Naive thymus-derived CD4-positive, alpha-beta T cell (primary cell): ENCODE data around the gene MAGI2. TPM values are rescaled to one million over a fixed set of nuclear protein-coding genes. Genes with fewer than 3 reads are reported as not detected.

Experiments
- ATAC-seq: fragments of 150-1000 bp; cut with Tn5 transposase; 2 replicates; pipeline ENCODE4 v1.10.0; 2021; ENCODE audit warnings: mild to moderate bottlenecking, moderate library complexity
- CTCF ChIA-PET: fragments of 350-600 bp; sonication (Branson Sonifier 250); formaldehyde crosslinking; loops from one replicate; lab custom pipeline; 2021; ENCODE audit warnings: antibody characterized with exemption; lab: Charles Lee
- POLR2A ChIA-PET: fragments of 350-600 bp; sonication (Branson Sonifier 250); formaldehyde crosslinking; loops from one replicate; lab custom pipeline; 2021; ENCODE audit warnings: antibody characterized with exemption, inconsistent platforms; lab: Charles Lee
- DNase-seq, 9 donors: peaks; one replicate each; pipeline versions ENCODE4 v3.0.0 to v3.0.0-alpha.2; 2020 to 2022; ENCODE audit warnings: mixed read lengths in 1 of 9
- H3K27ac ChIP-seq: one replicate; pipeline ENCODE4 v1.7.0; 2013; ENCODE audit warnings: mild to moderate bottlenecking, low read depth, low read length, moderate library complexity
- H3K27me3 ChIP-seq, 2 donors: one replicate each; pipeline ENCODE4 v1.7.0; 2013; ENCODE audit warnings: low read length in 2 of 2, mild to moderate bottlenecking in 2 of 2, moderate library complexity in 2 of 2; ENCODE audit not compliant: control insufficient read depth in 2 of 2, insufficient read depth in 2 of 2
- H3K36me3 ChIP-seq, 3 experiments: 1 replicate in 2 of 3; 2 replicates in 1 of 3; pipeline ENCODE4 v1.7.0; 2013; ENCODE audit warnings: low read length in 3 of 3, mild to moderate bottlenecking in 3 of 3, moderate library complexity in 1 of 3; ENCODE audit not compliant: insufficient read depth in 3 of 3, control insufficient read depth in 2 of 3
- H3K4me1 ChIP-seq, 2 donors: one replicate each; pipeline ENCODE4 v1.7.0; 2013; ENCODE audit warnings: low read length in 2 of 2, mild to moderate bottlenecking in 2 of 2, moderate library complexity in 1 of 2; ENCODE audit not compliant: control insufficient read depth in 2 of 2, insufficient read depth in 2 of 2
- H3K4me3 ChIP-seq: 2 replicates; pipeline ENCODE4 v1.7.0; 2013; ENCODE audit warnings: mild to moderate bottlenecking, low read length
- H3K9me3 ChIP-seq, 3 experiments: 1 replicate in 2 of 3; 2 replicates in 1 of 3; pipeline ENCODE4 v1.7.0; 2013; ENCODE audit warnings: low read length in 3 of 3; ENCODE audit not compliant: control insufficient read depth in 2 of 3
- H3K27ac Mint-ChIP-seq, 9 donors: one replicate each; pipeline ENCODE4 v1.8.0; 2020 to 2022; ENCODE audit warnings: mixed read lengths in 9 of 9, mild to moderate bottlenecking in 8 of 9, moderate library complexity in 5 of 9, inconsistent platforms in 2 of 9
- H3K27me3 Mint-ChIP-seq, 5 donors: one replicate each; pipeline ENCODE4 v1.8.0; 2021 to 2022; ENCODE audit warnings: mixed read lengths in 5 of 5, mild to moderate bottlenecking in 1 of 5
- H3K36me3 Mint-ChIP-seq, 5 donors: one replicate each; pipeline ENCODE4 v1.8.0; 2020 to 2022; ENCODE audit warnings: mixed read lengths in 5 of 5, mild to moderate bottlenecking in 3 of 5, inconsistent platforms in 1 of 5
- H3K4me1 Mint-ChIP-seq, 7 donors: one replicate each; pipeline ENCODE4 v1.8.0; 2020 to 2022; ENCODE audit warnings: mixed read lengths in 7 of 7, mild to moderate bottlenecking in 3 of 7, inconsistent platforms in 1 of 7
- H3K4me3 Mint-ChIP-seq, 10 donors: one replicate each; pipeline ENCODE4 v1.8.0; 2020 to 2022; ENCODE audit warnings: mild to moderate bottlenecking in 10 of 10, mixed read lengths in 10 of 10, moderate library complexity in 6 of 10, inconsistent platforms in 2 of 10
- H3K9me3 Mint-ChIP-seq, 11 donors: one replicate each; pipeline ENCODE4 v1.8.0; 2020 to 2022; ENCODE audit warnings: mixed read lengths in 11 of 11, mild to moderate bottlenecking in 4 of 11, inconsistent platforms in 1 of 11, moderate library complexity in 1 of 11
- intact Hi-C, 2 donors: fragments of 100-400 bp; cut with micrococcal nuclease; formaldehyde crosslinking; loops; one replicate each; pipeline ENCODE4 v1.15.1; 2023
- polyA plus RNA-seq, 2 donors: library from polyadenylated mRNA; unstranded; fragments of 300-500 nt; fragmentation: Illumina TruSeq; gene quantifications; one replicate each; pipeline ENCODE4 v1.2.3, GENCODE V29; 2021
- total RNA-seq, 6 experiments: library from RNA in 5 of 6; stranded (reverse) in 5 of 6; gene quantifications; 1 replicate in 5 of 6; 2 replicates in 1 of 6; pipeline ENCODE4 v1.2.3 and lab custom pipeline; 2021 to 2026

The MAGI2 gene
- total and polyA plus RNA-seq, 7 experiments from 2014 or later, result 0.05 to 0.67 (median 0.15) TPM; not detected in 3

GRCh38 chr7:78437118-78437517 lies 1016.3 kb downstream of the MAGI2 start:
- Histone ChIP-seq H3K4me1 (no peaks in the 10 kb centered on the region), H3K27ac (no peak overlapping the region), H3K4me3 (no peak overlapping the region), H3K9me3 (no peaks in the 10 kb centered on the region), H3K36me3 (no peaks in the 10 kb centered on the region), H3K27me3 (no peaks in the 10 kb centered on the region)
- no peaks in the 10 kb centered on the region for H3K4me1 Mint-ChIP-seq
- no peaks in the 10 kb centered on the region for H3K36me3 Mint-ChIP-seq
- ChIA-PET CTCF (no interaction called here), POLR2A (no interaction called here)
- H3K9me3 Mint-ChIP-seq, result peaks cover 0 to 4% (median 0%) of the 10 kb centered on the region in 11 donors
- H3K4me3 Mint-ChIP-seq, result no peak overlapping the region
- no peak for DNase-seq
- ATAC-seq, result no peak
- peaks cover 0 to 6% (median 0%) of the 10 kb centered on the region in 5 donors for H3K27me3 Mint-ChIP-seq
- intact Hi-C loops, result loop anchor here in 1 of 2 donors (10.0 kb wide), 1 partner anchor 412 kb away; no protein-coding TSS in a partner anchor
- H3K27ac Mint-ChIP-seq, result no peak overlapping the region

GRCh38 chr7:78435355-78435754 lies 1018.1 kb downstream of the MAGI2 start:
- H3K4me3 ChIP-seq, result no peak overlapping the region
- H3K4me1 ChIP-seq, result no peaks in the 10 kb centered on the region
- H3K27ac ChIP-seq, result no peak overlapping the region
- no peaks in the 10 kb centered on the region for H3K36me3 ChIP-seq
- H3K4me3 Mint-ChIP-seq, result no peak overlapping the region
- H3K9me3 ChIP-seq, result no peaks in the 10 kb centered on the region
- H3K36me3 Mint-ChIP-seq, result no peaks in the 10 kb centered on the region
- peaks cover 0 to 4% (median 0%) of the 10 kb centered on the region in 11 donors for H3K9me3 Mint-ChIP-seq
- no peaks in the 10 kb centered on the region for H3K27me3 ChIP-seq
- DNase-seq, result no peak
- POLR2A ChIA-PET, result no interaction called here
- no peaks in the 10 kb centered on the region for H3K4me1 Mint-ChIP-seq
- CTCF ChIA-PET, result no interaction called here
- peaks cover 0 to 6% (median 0%) of the 10 kb centered on the region in 5 donors for H3K27me3 Mint-ChIP-seq
- H3K27ac Mint-ChIP-seq, result no peak overlapping the region
- intact Hi-C loops, result loop anchor here in 1 of 2 donors (10.0 kb wide), 1 partner anchor 411 kb away; no protein-coding TSS in a partner anchor
- no peak for ATAC-seq

- peaks cover 0 to 6% (median 0%) of the 10 kb centered on the region in 5 donors for H3K27me3 Mint-ChIP-seq
- Histone ChIP-seq H3K36me3 (no peaks in the 10 kb centered on the region), H3K4me1 (no peaks in the 10 kb centered on the region), H3K9me3 (no peaks in the 10 kb centered on the region), H3K4me3 (no peak overlapping the region), H3K27me3 (no peaks in the 10 kb centered on the region), H3K27ac (no peak overlapping the region)
- no peaks in the 10 kb centered on the region for H3K36me3 Mint-ChIP-seq
- H3K4me1 Mint-ChIP-seq, result no peaks in the 10 kb centered on the region
- H3K4me3 Mint-ChIP-seq, result no peak overlapping the region
- ChIA-PET CTCF (no interaction called here), POLR2A (no interaction called here)
- ATAC-seq (no peak), DNase-seq (no peak)
- peaks cover 0 to 3% (median 0%) of the 10 kb centered on the region in 11 donors for H3K9me3 Mint-ChIP-seq
- no peak overlapping the region for H3K27ac Mint-ChIP-seq
- intact Hi-C loops, result loop anchor here in 1 of 2 donors (10.0 kb wide), 1 partner anchor 409 kb away; no protein-coding TSS in a partner anchor
Measured at GRCh38 chr7:78434281-78434680, 1019.2 kb downstream of the MAGI2 start.

GRCh38 chr7:78433421-78433820 lies 1020.0 kb downstream of the MAGI2 start:
- no peaks in the 10 kb centered on the region for H3K4me1 ChIP-seq
- CTCF ChIA-PET, result no interaction called here
- ATAC-seq (no peak), DNase-seq (no peak)
- no peaks in the 10 kb centered on the region for H3K27me3 ChIP-seq
- peaks cover 0 to 3% (median 0%) of the 10 kb centered on the region in 11 donors for H3K9me3 Mint-ChIP-seq
- no peaks in the 10 kb centered on the region for H3K4me1 Mint-ChIP-seq
- peaks cover 0 to 10% (median 0%) of the 10 kb centered on the region in 5 donors for H3K27me3 Mint-ChIP-seq
- H3K27ac ChIP-seq, result no peak overlapping the region
- H3K27ac Mint-ChIP-seq, result no peak overlapping the region
- H3K36me3 ChIP-seq, result no peaks in the 10 kb centered on the region
- POLR2A ChIA-PET, result no interaction called here
- no peak overlapping the region for H3K4me3 ChIP-seq
- no peaks in the 10 kb centered on the region for H3K9me3 ChIP-seq
- H3K36me3 Mint-ChIP-seq, result no peaks in the 10 kb centered on the region
- intact Hi-C loops, result loop anchor here in 1 of 2 donors (10.0 kb wide), 1 partner anchor 409 kb away; no protein-coding TSS in a partner anchor
- no peak overlapping the region for H3K4me3 Mint-ChIP-seq

- ATAC-seq (no peak), DNase-seq (no peak)
- Histone ChIP-seq H3K4me1 (no peaks in the 10 kb centered on the region), H3K27me3 (no peaks in the 10 kb centered on the region), H3K27ac (no peak overlapping the region), H3K4me3 (no peak overlapping the region), H3K9me3 (no peaks in the 10 kb centered on the region), H3K36me3 (no peaks in the 10 kb centered on the region)
- no peaks in the 10 kb centered on the region for H3K4me1 Mint-ChIP-seq
- H3K27me3 Mint-ChIP-seq, result peaks cover 0 to 8% (median 0%) of the 10 kb centered on the region in 5 donors
- CTCF ChIA-PET, result no interaction called here
- no peaks in the 10 kb centered on the region for H3K36me3 Mint-ChIP-seq
- H3K27ac Mint-ChIP-seq, result no peak overlapping the region
- POLR2A ChIA-PET, result interaction anchor here (0.6 kb wide), 1 partner anchor 13 kb away, joined by 4 read pairs; no protein-coding TSS in a partner anchor
- intact Hi-C loops, result loop anchor here in 1 of 2 donors (10.0 kb wide), 1 partner anchor 405 kb away; no protein-coding TSS in a partner anchor
- peaks cover 0 to 5% (median 0%) of the 10 kb centered on the region in 11 donors for H3K9me3 Mint-ChIP-seq
- H3K4me3 Mint-ChIP-seq, result no peak overlapping the region
Measured at GRCh38 chr7:78429878-78430277, 1023.6 kb downstream of the MAGI2 start.

- ATAC-seq (no peak), DNase-seq (no peak)
- ChIA-PET POLR2A (no interaction called here), CTCF (no interaction called here)
- H3K4me3 ChIP-seq, result no peak overlapping the region
- H3K4me1 Mint-ChIP-seq, result no peaks in the 10 kb centered on the region
- no peaks in the 10 kb centered on the region for H3K9me3 ChIP-seq
- H3K36me3 ChIP-seq, result no peaks in the 10 kb centered on the region
- H3K27ac Mint-ChIP-seq, result no peak overlapping the region
- H3K4me1 ChIP-seq, result no peaks in the 10 kb centered on the region
- H3K36me3 Mint-ChIP-seq, result peaks cover 0 to 4% (median 0%) of the 10 kb centered on the region in 5 donors
- no peaks in the 10 kb centered on the region for H3K27me3 ChIP-seq
- peaks cover 0 to 11% (median 2%) of the 10 kb centered on the region in 11 donors for H3K9me3 Mint-ChIP-seq
- H3K4me3 Mint-ChIP-seq, result peak overlapping the region in 1 of 10 donors; percentile 15
- H3K27ac ChIP-seq, result no peak overlapping the region
- intact Hi-C loops, result no loop called here
- H3K27me3 Mint-ChIP-seq, result peaks cover 0 to 8% (median 0%) of the 10 kb centered on the region in 5 donors
Measured at GRCh38 chr7:78427209-78427608, 1026.3 kb downstream of the MAGI2 start.

- no peak overlapping the region for H3K4me3 Mint-ChIP-seq
- Histone ChIP-seq H3K4me3 (no peak overlapping the region), H3K27ac (no peak overlapping the region), H3K4me1 (no peaks in the 10 kb centered on the region), H3K9me3 (no peaks in the 10 kb centered on the region), H3K36me3 (no peaks in the 10 kb centered on the region), H3K27me3 (no peaks in the 10 kb centered on the region)
- ATAC-seq (no peak), DNase-seq (no peak)
- no peak overlapping the region for H3K27ac Mint-ChIP-seq
- intact Hi-C loops, result no loop called here
- ChIA-PET CTCF (no interaction called here), POLR2A (no interaction called here)
- H3K27me3 Mint-ChIP-seq, result peaks cover 0 to under 1% (median 0%) of the 10 kb centered on the region in 5 donors
- H3K9me3 Mint-ChIP-seq, result peaks cover 0 to 16% (median 4%) of the 10 kb centered on the region in 11 donors
- peaks cover 0 to 4% (median 0%) of the 10 kb centered on the region in 5 donors for H3K36me3 Mint-ChIP-seq
- H3K4me1 Mint-ChIP-seq, result no peaks in the 10 kb centered on the region
Measured at GRCh38 chr7:78420001-78420400, 1033.5 kb downstream of the MAGI2 start.
